ENCODE data around the gene BNIP5.

DNA sequence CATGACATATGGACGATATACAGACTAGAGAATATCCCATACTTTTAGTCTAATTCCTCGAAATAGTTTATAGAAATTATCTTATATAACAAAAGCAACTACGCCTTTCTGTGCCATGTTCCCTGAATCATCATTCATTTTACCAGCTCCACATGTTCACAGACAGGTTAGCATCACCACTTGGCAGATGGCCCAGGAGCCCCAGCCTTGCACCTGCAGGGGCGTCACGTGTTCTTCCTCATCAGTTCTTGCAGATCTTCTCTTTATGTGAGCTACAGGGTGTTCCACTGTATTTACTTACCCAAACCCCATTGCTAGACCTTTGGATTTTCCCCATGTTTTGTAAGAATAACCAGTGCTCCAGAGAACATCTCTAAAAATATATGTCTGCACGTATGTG, 12.6 kb upstream of the BNIP5 start:
- TF ChIP-seq POLR2A (IDR thresholded peaks at IDR 0.05; ENCODE audit: extremely low read depth, insufficient read length) (no peak), MYC (IDR thresholded peaks at IDR 0.05; ENCODE audit: low read depth, low read length) (no peak)
- TF ChIP-seq, protein P1, sequence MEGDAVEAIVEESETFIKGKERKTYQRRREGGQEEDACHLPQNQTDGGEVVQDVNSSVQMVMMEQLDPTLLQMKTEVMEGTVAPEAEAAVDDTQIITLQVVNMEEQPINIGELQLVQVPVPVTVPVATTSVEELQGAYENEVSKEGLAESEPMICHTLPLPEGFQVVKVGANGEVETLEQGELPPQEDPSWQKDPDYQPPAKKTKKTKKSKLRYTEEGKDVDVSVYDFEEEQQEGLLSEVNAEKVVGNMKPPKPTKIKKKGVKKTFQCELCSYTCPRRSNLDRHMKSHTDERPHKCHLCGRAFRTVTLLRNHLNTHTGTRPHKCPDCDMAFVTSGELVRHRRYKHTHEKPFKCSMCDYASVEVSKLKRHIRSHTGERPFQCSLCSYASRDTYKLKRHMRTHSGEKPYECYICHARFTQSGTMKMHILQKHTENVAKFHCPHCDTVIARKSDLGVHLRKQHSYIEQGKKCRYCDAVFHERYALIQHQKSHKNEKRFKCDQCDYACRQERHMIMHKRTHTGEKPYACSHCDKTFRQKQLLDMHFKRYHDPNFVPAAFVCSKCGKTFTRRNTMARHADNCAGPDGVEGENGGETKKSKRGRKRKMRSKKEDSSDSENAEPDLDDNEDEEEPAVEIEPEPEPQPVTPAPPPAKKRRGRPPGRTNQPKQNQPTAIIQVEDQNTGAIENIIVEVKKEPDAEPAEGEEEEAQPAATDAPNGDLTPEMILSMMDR (IDR thresholded peaks at IDR 0.05; ENCODE audit: low read depth, low read length), result no peak
- TF ChIP-seq, protein P2, sequence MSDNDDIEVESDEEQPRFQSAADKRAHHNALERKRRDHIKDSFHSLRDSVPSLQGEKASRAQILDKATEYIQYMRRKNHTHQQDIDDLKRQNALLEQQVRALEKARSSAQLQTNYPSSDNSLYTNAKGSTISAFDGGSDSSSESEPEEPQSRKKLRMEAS (IDR thresholded peaks at IDR 0.05; ENCODE audit: low read depth, low read length), result no peak
